ENCODE data around the gene EPS8.

Gene EPS8

GRCh38 chr12:15824516-15824915, 35.3 kb upstream of the EPS8 start:
- TF ChIP-seq EZH2 (IDR thresholded peaks at IDR 0.05) (no peak), POLR2AphosphoS5 (IDR thresholded peaks at IDR 0.05; ENCODE audit: borderline replicate concordance, low read depth, low read length) (no peak)
- no peak overlapping the region for H3K9ac ChIP-seq (ENCODE audit: insufficient read length)
- H3K4me3 ChIP-seq = no peak overlapping the region
- no peak for DNase-seq (ENCODE audit: low read depth, low spot score)
- no peaks in the 10 kb centered on the region for H3K36me3 ChIP-seq (ENCODE audit: insufficient read depth, low read length)
- no peaks in the 10 kb centered on the region for H3K9me3 ChIP-seq (ENCODE audit: low read depth, low read length)
- no peak overlapping the region for H3K27ac ChIP-seq

DNA sequence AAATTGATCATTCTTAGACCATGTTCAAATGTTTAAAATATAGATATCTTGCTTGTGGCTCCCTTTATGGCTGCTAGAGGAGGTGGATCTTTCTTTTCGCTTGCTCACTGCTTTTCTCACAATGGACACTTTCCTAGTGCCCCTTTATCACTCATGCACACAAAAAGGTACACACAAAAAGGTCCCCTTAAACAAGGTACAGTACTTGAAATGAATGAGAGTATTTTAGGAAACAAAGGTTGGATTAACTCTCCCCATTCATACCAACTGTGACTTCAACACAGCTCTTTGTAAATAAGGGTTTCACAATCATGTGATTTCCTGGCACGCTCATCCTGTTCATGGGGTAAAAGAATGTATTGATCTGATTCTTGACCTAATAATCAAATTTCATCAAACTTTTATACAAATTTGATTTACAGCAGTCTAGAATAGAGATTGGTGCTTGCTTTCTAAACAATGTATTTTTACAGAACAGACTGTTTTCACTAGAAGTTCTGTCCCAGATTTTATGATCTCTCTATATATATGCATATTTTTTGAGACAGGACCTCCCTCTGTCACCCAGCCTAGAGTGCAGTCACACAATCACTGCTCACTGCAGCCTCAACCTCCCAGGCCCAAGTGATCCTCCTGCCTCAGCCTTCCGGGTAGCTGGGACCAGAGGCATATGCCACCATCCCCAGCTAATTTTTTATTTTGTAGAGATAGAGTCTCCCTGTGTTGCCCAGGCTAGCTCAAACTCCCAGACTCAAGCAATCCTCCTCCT, 34.4 kb upstream of the EPS8 start:
- Histone ChIP-seq H3K27ac (no peak overlapping the region), H3K9me3 (ENCODE audit: low read depth, low read length) (no peaks in the 10 kb centered on the region), H3K36me3 (ENCODE audit: insufficient read depth, low read length) (no peaks in the 10 kb centered on the region), H3K4me3 (no peak overlapping the region), H3K9ac (ENCODE audit: insufficient read length) (no peak overlapping the region)
- TF ChIP-seq FOXP2 (optimal IDR thresholded peaks at IDR 0.05; ENCODE audit: control extremely low read depth, extremely low read length, insufficient read depth) = no peak
- TF ChIP-seq EZH2 (IDR thresholded peaks at IDR 0.05) = no peak
- TF ChIP-seq POLR2AphosphoS5 (IDR thresholded peaks at IDR 0.05; ENCODE audit: borderline replicate concordance, low read depth, low read length) = no peak
- no peak for DNase-seq (ENCODE audit: low read depth, low spot score)

- no peak overlapping the region for H3K9ac ChIP-seq (ENCODE audit: insufficient read length)
- no peaks in the 10 kb centered on the region for H3K36me3 ChIP-seq (ENCODE audit: insufficient read depth, low read length)
- DNase-seq (ENCODE audit: low read depth, low spot score) = no peak
- no peak overlapping the region for H3K27ac ChIP-seq
- TF ChIP-seq FOXP2 (optimal IDR thresholded peaks at IDR 0.05; ENCODE audit: control extremely low read depth, extremely low read length, insufficient read depth) (no peak), POLR2AphosphoS5 (IDR thresholded peaks at IDR 0.05; ENCODE audit: borderline replicate concordance, low read depth, low read length) (no peak), EZH2 (IDR thresholded peaks at IDR 0.05) (no peak)
- H3K4me3 ChIP-seq = no peak overlapping the region
- H3K9me3 ChIP-seq (ENCODE audit: low read depth, low read length) = 0 out of 2 replicates have a peak, but pooled peaks cover 2% of the 10 kb centered on the region
Measured at GRCh38 chr12:15819644-15820437, 30.7 kb upstream of the EPS8 start.

- no peak overlapping the region for H3K9ac ChIP-seq (ENCODE audit: insufficient read length)
- TF ChIP-seq EZH2 (IDR thresholded peaks at IDR 0.05) (no peak), POLR2AphosphoS5 (IDR thresholded peaks at IDR 0.05; ENCODE audit: borderline replicate concordance, low read depth, low read length) (no peak), FOXP2 (optimal IDR thresholded peaks at IDR 0.05; ENCODE audit: control extremely low read depth, extremely low read length, insufficient read depth) (no peak)
- no peak overlapping the region for H3K27ac ChIP-seq
- DNase-seq (ENCODE audit: low read depth, low spot score) = no peak
- H3K9me3 ChIP-seq (ENCODE audit: low read depth, low read length) = 0 out of 2 replicates have a peak, but pooled peaks cover 2% of the 10 kb centered on the region
- H3K4me3 ChIP-seq = no peak overlapping the region
- no peaks in the 10 kb centered on the region for H3K36me3 ChIP-seq (ENCODE audit: insufficient read depth, low read length)
Measured at GRCh38 chr12:15818418-15818817, 29.2 kb upstream of the EPS8 start.

- TF ChIP-seq FOXP2 (optimal IDR thresholded peaks at IDR 0.05; ENCODE audit: control extremely low read depth, extremely low read length, insufficient read depth) (no peak), EZH2 (IDR thresholded peaks at IDR 0.05) (no peak), POLR2AphosphoS5 (IDR thresholded peaks at IDR 0.05; ENCODE audit: borderline replicate concordance, low read depth, low read length) (no peak)
Measured at GRCh38 chr12:15815730-15816129, 26.5 kb upstream of the EPS8 start.

GRCh38 chr12:15811214-15812127, 22.3 kb upstream of the EPS8 start:
- TF ChIP-seq EZH2 (IDR thresholded peaks at IDR 0.05) (no peak), POLR2AphosphoS5 (IDR thresholded peaks at IDR 0.05; ENCODE audit: borderline replicate concordance, low read depth, low read length) (no peak), FOXP2 (optimal IDR thresholded peaks at IDR 0.05; ENCODE audit: control extremely low read depth, extremely low read length, insufficient read depth) (no peak)

More at GRCh38 chr12:15815730-15816129, 26.5 kb upstream of the EPS8 start:
- no peak overlapping the region for H3K9ac ChIP-seq (ENCODE audit: insufficient read length)
- H3K9me3 ChIP-seq (ENCODE audit: low read depth, low read length) = 0 out of 2 replicates have a peak, but pooled peaks cover 2% of the 10 kb centered on the region
- H3K36me3 ChIP-seq (ENCODE audit: insufficient read depth, low read length) = no peaks in the 10 kb centered on the region
- H3K4me3 ChIP-seq = no peak overlapping the region
- H3K27ac ChIP-seq = no peak overlapping the region
- no peak for DNase-seq (ENCODE audit: low read depth, low spot score)

GRCh38 chr12:15808652-15809051, 19.5 kb upstream of the EPS8 start:
- no peak overlapping the region for H3K27ac ChIP-seq
- DNase-seq (ENCODE audit: low read depth, low spot score) = no peak
- H3K4me3 ChIP-seq = peak overlapping the region; percentile 40
- TF ChIP-seq EZH2 (IDR thresholded peaks at IDR 0.05) (no peak), POLR2AphosphoS5 (IDR thresholded peaks at IDR 0.05; ENCODE audit: borderline replicate concordance, low read depth, low read length) (no peak), FOXP2 (optimal IDR thresholded peaks at IDR 0.05; ENCODE audit: control extremely low read depth, extremely low read length, insufficient read depth) (no peak)
- H3K9ac ChIP-seq (ENCODE audit: insufficient read length) = peak overlapping the region; percentile 55
- H3K9me3 ChIP-seq (ENCODE audit: low read depth, low read length) = no peaks in the 10 kb centered on the region
- no peaks in the 10 kb centered on the region for H3K36me3 ChIP-seq (ENCODE audit: insufficient read depth, low read length)

More at GRCh38 chr12:15811214-15812127, 22.3 kb upstream of the EPS8 start:
- Histone ChIP-seq H3K9ac (ENCODE audit: insufficient read length) (no peak overlapping the region), H3K36me3 (ENCODE audit: insufficient read depth, low read length) (no peaks in the 10 kb centered on the region), H3K9me3 (ENCODE audit: low read depth, low read length) (no peaks in the 10 kb centered on the region), H3K4me3 (no peak overlapping the region), H3K27ac (no peak overlapping the region)
- no peak for DNase-seq (ENCODE audit: low read depth, low spot score)

Data from SK-N-MC (cell line).